Loucy (cell line): Measurements from ENCODE around the gene SSH3.
A peak's percentile ranks its signal among the peaks of the same experiment; 100 is the strongest.

Experiments
- H2AFZ ChIP-seq: fragments of 200-600 bp; sonication (generic); 2 replicates; pipeline ENCODE4 v1.6.0; 2016; ENCODE audit warnings: antibody characterized with exemption, mild to moderate bottlenecking, low read length, moderate library complexity
- H3F3A ChIP-seq: fragments of 200-600 bp; 2 replicates; pipeline ENCODE4 v1.6.0; 2016; ENCODE audit warnings: antibody characterized with exemption, low read depth, mild to moderate bottlenecking
- H3K27me3 ChIP-seq: fragments of 200-600 bp; sonication (generic); 2 replicates; pipeline ENCODE4 v1.6.1; 2014; ENCODE audit warnings: low read length, mild to moderate bottlenecking; ENCODE audit not compliant: insufficient read depth, poor library complexity, severe bottlenecking
- H3K36me3 ChIP-seq: fragments of 200-600 bp; sonication (generic); 2 replicates; pipeline ENCODE4 v1.6.1; 2016; ENCODE audit warnings: low read length; ENCODE audit not compliant: insufficient read depth
- H3K4me1 ChIP-seq: fragments of 200-600 bp; sonication (generic); 2 replicates; pipeline ENCODE4 v1.5.1; 2014; ENCODE audit warnings: low read length, mild to moderate bottlenecking; ENCODE audit not compliant: insufficient read depth, poor library complexity, severe bottlenecking
- H3K4me2 ChIP-seq: fragments of 200-600 bp; sonication (generic); 2 replicates; pipeline ENCODE4 v1.6.0; 2014; ENCODE audit warnings: antibody characterized with exemption, low read length, low read depth, mild to moderate bottlenecking; ENCODE audit not compliant: poor library complexity, severe bottlenecking
- H3K4me3 ChIP-seq: fragments of 200-600 bp; sonication (generic); 2 replicates; pipeline ENCODE4 v1.5.1; 2014; ENCODE audit warnings: low read length, mild to moderate bottlenecking, mixed read lengths; ENCODE audit not compliant: poor library complexity, severe bottlenecking
- H3K79me2 ChIP-seq: fragments of 200-600 bp; sonication (generic); 2 replicates; pipeline ENCODE4 v1.6.1; 2014; ENCODE audit warnings: low read length; ENCODE audit not compliant: insufficient read depth
- H3K9ac ChIP-seq: fragments of 200-600 bp; sonication (generic); 2 replicates; pipeline ENCODE4 v1.6.0; 2014; ENCODE audit warnings: mild to moderate bottlenecking, low read depth, low read length, moderate library complexity; ENCODE audit not compliant: poor library complexity, severe bottlenecking
- H3K9me2 ChIP-seq: fragments of 200-600 bp; sonication (generic); replicated peaks from 2 replicates; pipeline ENCODE4 v1.6.1; 2016; ENCODE audit warnings: low read depth, low read length, mixed read lengths
- H3K9me3 ChIP-seq: fragments of 200-600 bp; sonication (generic); 2 replicates; pipeline ENCODE4 v1.6.1; 2014; ENCODE audit warnings: mild to moderate bottlenecking, antibody characterized with exemption, low read length, low read depth; ENCODE audit not compliant: insufficient read depth
- H4K20me1 ChIP-seq: fragments of 200-600 bp; sonication (generic); 2 replicates; pipeline ENCODE4 v1.6.0; 2014; ENCODE audit warnings: antibody characterized with exemption, low read length, mild to moderate bottlenecking; ENCODE audit not compliant: insufficient read depth, poor library complexity, severe bottlenecking
- EZH2phosphoT487 ChIP-seq: fragments of 200-600 bp; IDR thresholded peaks from 2 replicates; pipeline ENCODE4 v1.6.1; 2018; ENCODE audit warnings: antibody characterized with exemption, mild to moderate bottlenecking, moderate library complexity, borderline replicate concordance
- TF ChIP-seq, protein P1 (sequence below): fragments of 200-600 bp; sonication (generic); conservative IDR thresholded peaks from 2 replicates; pipeline ENCODE4 v1.5.1; 2014; ENCODE audit warnings: mild to moderate bottlenecking, antibody characterized with exemption, low read length

Gene SSH3

DNA sequence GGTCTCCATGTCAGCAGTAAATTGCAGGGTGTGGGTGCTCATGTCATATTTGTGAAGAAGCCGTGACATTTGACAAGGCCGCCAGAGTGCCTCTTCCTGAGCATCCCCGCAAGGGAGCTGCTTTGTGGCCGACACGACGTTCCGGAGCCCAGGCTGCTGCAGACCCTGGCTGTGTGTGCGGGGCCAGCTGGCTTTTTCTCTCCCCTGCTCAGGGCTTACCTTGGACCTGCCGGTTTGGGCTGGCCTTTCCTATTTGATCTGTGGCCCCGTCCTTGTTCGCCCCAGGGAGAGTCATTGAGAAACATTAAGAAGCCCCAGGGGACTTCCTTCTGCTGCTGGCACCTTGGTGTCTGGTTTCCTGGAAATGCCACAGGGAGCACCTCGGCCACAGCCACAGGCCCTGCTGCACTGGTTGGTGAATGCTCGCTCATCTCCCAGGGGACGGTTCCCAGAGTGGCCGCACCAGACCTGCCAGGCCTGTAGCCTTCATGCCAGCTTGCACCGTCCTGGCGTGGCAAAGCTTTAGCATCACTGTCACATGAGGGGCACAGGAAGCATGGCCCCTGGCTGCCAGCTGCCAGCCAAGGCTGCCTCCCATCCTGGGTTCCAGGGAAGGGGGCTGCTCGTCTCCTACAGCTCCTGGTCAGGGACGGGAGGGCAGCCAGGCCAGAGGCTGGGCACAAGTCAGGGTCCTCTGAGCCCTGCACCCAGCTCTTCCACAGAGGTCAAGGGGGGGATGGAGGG, 31.6 kb upstream of the SSH3 start:
- Histone ChIP-seq H3K36me3 (peaks cover 5% of the 10 kb centered on the region; the same call in 1 of the 2 replicates), H3K4me1 (peaks cover 74% of the 10 kb centered on the region), H3K27me3 (no peaks in the 10 kb centered on the region), H3K79me2 (peaks cover 100% of the 10 kb centered on the region), H3K9me2 (no peaks in the 10 kb centered on the region), H3K9ac (peak overlapping the region; percentile 94), H3K9me3 (no peaks in the 10 kb centered on the region), H2AFZ (no peak overlapping the region), H3K4me2 (peak overlapping the region; percentile 97), H4K20me1 (peaks cover 65% of the 10 kb centered on the region), H3F3A (peaks cover 18% of the 10 kb centered on the region), H3K4me3 (peak overlapping the region; percentile 90)
- TF ChIP-seq EZH2phosphoT487 = no peak
- TF ChIP-seq, protein P1, sequence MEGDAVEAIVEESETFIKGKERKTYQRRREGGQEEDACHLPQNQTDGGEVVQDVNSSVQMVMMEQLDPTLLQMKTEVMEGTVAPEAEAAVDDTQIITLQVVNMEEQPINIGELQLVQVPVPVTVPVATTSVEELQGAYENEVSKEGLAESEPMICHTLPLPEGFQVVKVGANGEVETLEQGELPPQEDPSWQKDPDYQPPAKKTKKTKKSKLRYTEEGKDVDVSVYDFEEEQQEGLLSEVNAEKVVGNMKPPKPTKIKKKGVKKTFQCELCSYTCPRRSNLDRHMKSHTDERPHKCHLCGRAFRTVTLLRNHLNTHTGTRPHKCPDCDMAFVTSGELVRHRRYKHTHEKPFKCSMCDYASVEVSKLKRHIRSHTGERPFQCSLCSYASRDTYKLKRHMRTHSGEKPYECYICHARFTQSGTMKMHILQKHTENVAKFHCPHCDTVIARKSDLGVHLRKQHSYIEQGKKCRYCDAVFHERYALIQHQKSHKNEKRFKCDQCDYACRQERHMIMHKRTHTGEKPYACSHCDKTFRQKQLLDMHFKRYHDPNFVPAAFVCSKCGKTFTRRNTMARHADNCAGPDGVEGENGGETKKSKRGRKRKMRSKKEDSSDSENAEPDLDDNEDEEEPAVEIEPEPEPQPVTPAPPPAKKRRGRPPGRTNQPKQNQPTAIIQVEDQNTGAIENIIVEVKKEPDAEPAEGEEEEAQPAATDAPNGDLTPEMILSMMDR = no peak

DNA sequence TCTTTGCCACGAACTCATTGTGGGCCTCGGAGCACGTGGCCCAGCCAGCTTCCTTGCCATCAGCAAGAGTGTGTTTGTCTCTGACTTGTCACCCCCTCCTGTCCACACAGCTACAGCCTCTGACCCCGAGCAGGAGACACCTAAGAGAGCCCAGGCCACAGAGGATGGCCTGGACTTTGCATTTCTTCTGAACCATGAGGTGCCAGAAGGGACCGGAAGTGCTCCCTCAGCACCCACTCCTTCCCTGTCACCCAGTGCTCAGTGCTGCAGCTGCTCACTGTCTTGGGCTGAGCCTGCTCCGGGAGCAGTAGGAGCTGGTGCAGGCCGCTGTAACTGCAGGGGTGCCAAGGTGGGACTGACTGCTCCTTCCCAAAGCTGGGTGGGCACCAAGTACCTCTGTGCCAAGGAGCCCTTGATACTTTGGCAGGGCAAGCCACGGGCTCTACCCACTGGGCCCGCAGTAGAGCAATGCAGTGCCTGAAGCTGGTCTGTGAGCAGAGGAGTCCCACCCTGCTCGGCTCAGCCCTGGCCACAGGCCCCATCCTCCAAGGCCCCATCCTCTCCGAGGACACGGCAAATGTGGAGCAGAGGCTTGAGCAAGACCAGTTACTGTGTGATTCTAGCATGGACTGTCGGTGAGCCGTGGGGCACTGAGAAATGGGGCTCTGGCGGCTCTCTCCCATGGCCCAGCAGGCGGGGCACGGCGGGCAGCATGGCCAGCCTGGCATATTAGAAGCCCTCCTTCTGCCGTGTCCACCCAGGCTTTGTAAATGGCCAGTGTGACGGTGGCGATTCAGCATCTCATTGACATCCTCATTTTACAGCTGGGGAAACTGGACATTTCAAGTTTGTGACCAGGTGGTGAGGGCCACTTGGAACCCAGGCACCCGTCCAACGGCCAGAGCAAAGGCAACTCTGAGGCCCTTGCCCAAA, 30.7 kb upstream of the SSH3 start:
- Histone ChIP-seq H3K27me3 (no peaks in the 10 kb centered on the region), H3K9me3 (no peaks in the 10 kb centered on the region), H3K4me3 (peak overlapping the region; percentile 90), H3K9me2 (no peaks in the 10 kb centered on the region), H3K9ac (peak overlapping the region; percentile 94), H3F3A (peaks cover 23% of the 10 kb centered on the region), H4K20me1 (peaks cover 61% of the 10 kb centered on the region), H3K4me2 (peak overlapping the region; percentile 97), H3K36me3 (peaks cover 5% of the 10 kb centered on the region; the same call in 1 of the 2 replicates), H3K4me1 (peaks cover 80% of the 10 kb centered on the region), H2AFZ (no peak overlapping the region), H3K79me2 (peaks cover 96% of the 10 kb centered on the region)
- no peak for TF ChIP-seq EZH2phosphoT487
- TF ChIP-seq, protein P1 = no peak

DNA sequence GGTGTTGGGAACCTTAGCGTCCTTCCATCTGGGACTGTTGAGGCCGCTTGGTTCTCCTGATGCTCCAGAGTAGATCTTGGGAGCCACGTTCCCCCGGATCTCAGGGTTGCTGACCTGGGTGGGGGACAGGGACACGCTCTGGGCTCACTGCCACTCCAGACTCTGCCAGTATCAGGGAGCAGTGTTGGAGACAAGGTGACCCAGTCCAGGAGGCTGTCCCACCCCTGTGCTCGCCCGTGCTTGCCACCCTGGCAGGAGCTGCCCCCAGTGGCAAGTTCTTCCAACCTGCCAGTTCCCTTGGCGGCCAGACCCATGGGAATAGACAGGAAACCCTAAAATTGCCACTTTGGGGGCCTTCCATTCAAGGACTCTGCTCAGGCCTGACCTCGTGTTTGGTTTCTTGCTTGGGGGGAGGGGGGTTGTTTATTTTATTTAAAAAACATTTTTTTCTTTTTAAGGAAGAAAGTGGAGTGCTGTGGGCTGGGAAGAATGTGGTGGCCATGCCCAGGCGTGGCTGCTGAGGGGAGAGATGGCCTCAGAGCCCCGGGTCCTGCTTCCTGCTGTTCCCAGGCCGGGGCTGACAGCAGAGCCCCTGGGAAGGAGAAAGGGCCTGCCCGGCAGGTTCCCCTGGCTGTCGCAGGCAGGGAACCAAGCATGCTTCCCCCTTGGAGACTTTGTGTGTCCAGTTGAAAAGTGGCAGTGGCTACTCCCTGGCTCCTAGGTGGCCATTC, 29.9 kb upstream of the SSH3 start:
- TF ChIP-seq EZH2phosphoT487 = no peak
- TF ChIP-seq, protein P1 = 0 out of 2 replicates have a peak, but pooled peaks have one; percentile 18
- H3F3A ChIP-seq = peaks cover 19% of the 10 kb centered on the region
- peak overlapping the region; percentile 94 for H3K9ac ChIP-seq
- no peaks in the 10 kb centered on the region for H3K9me2 ChIP-seq
- H3K27me3 ChIP-seq = no peaks in the 10 kb centered on the region
- H3K4me3 ChIP-seq = peak overlapping the region; percentile 90
- no peak overlapping the region for H2AFZ ChIP-seq
- peaks cover 12% of the 10 kb centered on the region; the same call in 1 of the 2 replicates for H3K36me3 ChIP-seq
- H3K4me1 ChIP-seq = peaks cover 80% of the 10 kb centered on the region
- H3K79me2 ChIP-seq = peaks cover 96% of the 10 kb centered on the region
- no peaks in the 10 kb centered on the region for H3K9me3 ChIP-seq
- peaks cover 54% of the 10 kb centered on the region for H4K20me1 ChIP-seq
- peak overlapping the region; percentile 97 for H3K4me2 ChIP-seq
